GM21723 (cell line): ENCODE measurements around the gene PSME3.
"Not testable (repeated sequence)": the region's sequence is repeated elsewhere in the genome, so short reads cannot be mapped to it uniquely, and the experiment has no call there.

Experiments
- ATAC-seq: cut with Tn5 transposase; IDR thresholded peaks from one replicate; pipeline ENCODE4 v1.9.1; 2021; ENCODE audit warnings: mild to moderate bottlenecking, moderate library complexity; ENCODE audit not compliant: unreplicated experiment

The PSME3 gene

DNA sequence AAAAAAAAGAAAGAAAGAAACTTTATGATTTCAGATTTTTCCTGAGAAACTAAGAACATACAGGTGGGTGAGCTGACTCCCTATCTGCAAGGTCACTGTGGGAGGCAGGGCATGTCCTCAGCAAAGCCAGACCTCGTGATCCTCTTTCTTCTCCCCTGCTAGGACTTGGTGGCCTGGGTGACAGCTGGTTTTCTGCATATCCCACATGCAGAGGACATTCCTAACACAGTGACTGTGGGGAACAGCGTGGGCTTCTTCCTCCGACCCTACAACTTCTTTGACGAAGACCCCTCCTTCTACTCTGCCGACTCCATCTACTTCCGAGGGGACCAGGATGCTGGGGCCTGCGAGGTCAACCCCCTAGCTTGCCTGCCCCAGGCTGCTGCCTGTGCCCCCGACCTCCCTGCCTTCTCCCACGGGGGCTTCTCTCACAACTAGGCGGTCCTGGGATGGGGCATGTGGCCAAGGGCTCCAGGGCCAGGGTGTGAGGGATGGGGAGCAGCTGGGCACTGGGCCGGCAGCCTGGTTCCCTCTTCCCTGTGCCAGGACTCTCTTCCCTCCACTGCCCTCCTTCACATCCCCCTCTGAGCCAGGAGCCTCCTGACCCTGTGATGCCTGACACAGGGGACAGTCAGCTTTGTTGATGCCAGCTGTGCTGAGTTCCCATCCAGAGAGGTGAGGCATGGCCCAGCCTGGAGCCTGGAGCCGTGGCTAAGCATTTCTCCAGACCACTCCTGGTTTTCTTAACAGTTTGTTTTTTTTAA is 40.9 kb downstream of the PSME3 start:
- ATAC-seq, result not testable (repeated sequence)

DNA sequence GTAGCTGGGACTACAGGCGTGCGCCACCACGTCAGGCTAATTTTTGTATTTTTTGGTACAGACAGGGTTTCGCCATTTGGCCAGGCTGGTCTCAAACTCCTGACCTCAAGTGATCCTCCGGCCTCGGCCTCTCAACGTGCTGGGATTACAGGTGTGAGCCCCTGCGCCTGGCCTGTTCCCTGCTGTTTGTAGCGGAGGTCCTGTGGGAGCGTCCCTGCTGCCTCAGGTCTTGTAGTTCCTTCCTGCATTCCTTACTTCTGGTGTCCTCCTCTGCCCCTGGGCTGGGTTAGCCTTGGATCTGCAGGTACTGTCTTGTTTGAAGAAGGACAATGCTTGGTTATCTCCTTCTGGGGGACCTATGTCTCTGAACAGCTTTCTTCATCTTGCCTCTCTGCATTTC is 43.8 kb downstream of the PSME3 start:
- ATAC-seq, result no peak

DNA sequence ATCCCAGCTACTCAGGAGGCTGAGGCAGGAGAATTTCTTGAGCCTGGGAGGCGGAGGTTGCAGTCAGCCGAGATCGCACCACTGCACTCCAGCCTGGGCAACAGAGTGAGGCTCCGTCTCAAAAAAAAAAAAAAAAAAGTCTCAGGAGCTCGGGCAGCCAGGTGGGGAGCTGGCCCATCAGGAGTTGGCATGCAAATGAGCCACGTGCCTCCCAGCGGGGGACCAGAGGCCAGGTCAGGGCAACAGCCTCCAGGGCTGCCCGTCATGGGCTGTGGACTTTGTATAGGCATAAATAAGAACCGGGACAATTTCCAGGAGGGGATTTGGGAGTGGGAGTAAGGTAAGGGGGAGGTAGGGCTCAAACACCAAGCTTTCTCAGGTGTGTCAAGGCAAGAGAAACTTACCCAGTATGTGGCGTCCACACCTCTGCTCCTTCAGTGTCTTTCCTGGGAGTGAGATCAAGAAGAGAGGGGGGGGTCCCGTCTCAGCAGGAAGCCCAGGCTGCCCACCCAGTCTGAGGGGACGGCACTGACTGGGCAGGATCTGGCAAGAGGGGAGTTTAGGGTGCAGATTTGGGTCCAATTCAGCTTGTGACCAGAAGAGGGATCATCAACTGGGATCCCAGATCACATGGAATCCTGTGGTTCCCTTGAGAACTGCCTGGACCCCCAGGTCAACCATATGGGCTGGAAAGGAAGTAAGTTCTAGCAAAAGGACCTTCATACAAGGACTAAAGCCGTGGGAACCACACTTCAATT is 45.1 kb downstream of the PSME3 start:
- ATAC-seq, result no peak

DNA sequence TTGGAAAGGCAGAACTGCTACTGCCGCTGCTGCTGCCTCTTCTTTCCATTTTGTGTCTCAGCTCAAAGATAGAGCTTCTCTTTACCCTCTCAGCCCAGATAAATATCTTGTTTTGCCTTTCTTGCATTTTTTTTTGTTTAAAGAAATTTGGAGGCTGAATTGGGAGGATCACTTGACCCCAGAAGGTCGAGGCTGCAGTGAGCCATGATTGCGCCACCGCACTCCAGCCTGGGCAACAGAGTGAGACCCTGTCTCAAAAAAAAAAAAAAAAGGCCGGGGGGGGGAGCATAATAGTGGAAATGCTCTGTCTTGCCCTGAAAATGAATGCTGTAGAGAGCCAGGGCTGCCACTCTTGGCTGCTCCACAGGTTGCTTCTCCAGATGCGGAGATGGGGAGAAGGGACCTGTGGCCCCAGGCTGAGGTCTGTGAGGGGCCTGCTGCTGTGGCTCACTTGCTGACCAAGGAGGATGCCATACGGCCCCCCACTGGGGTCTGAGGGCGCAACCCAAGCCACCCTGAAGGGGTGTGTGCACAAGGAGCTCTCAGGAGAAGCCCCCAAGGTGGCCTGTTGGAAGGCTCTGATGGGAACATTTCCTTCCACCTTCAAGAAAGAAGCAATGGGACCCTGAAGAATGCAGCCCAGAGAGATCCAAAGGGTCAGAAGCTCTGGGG is 45.9 kb downstream of the PSME3 start:
- ATAC-seq, result no peak

DNA sequence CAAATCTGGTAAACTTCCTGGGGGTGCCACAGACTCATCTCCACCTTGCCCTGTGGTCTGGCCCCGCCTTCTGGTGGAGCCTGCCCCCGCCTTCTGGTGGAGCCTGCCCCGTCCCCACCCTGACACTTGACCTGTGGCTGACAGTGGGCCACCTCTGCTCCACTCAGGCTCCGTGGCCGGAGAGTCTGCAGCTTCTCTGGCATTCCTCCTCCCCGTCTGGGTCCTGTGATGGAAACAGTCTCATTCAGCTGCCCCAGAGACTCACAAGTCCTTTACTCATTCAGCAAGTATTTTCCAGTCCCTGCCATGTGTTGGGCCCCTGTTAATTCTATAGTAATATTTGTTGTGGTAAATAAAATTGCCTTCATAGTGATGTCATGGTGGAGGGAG is 46.4 kb downstream of the PSME3 start:
- no peak for ATAC-seq

DNA sequence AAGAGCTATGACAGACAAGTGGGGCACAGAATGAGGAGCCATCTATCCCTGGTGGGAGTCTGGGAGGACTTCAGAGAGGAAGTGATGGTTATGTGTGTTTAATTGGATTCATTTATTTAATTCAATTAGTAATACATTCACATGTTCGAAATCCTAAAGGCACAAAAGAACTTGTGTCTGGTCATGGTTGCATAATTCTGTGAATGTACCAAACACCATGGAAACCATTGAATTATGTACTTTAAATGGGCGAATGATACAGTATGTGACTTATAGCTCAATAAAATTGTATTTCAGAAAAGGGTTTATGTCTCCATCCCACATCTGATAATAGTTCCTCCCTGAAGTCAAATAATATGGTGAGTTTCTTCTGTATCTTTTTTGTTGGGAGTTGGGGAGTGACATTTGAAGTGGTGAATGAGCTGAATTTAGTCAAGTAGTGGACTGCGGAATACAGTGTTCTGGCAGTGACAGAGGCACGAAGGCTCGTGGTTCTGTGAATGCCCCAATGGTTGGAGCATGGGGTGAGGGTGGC is 47.6 kb downstream of the PSME3 start:
- no peak for ATAC-seq

DNA sequence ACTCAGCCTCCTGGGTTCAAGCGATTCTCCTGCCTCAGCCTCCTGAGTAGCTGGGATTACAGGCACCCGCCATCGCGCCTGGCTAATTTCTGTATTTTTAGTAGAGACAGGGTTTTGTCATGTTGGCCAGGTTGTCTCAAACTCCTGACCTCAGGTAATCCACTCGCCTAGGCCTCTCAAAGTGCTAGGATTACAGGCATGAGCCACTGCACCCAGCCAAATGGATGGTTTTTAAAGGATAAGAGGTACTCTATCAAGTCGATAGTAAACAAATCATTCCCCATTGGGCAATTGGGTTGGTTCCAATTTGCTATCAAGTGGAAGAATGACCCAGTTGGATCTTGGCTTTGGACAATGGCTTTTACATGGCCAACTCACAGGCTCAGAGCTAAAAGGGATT is 48.5 kb downstream of the PSME3 start:
- ATAC-seq, result not testable (repeated sequence)

DNA sequence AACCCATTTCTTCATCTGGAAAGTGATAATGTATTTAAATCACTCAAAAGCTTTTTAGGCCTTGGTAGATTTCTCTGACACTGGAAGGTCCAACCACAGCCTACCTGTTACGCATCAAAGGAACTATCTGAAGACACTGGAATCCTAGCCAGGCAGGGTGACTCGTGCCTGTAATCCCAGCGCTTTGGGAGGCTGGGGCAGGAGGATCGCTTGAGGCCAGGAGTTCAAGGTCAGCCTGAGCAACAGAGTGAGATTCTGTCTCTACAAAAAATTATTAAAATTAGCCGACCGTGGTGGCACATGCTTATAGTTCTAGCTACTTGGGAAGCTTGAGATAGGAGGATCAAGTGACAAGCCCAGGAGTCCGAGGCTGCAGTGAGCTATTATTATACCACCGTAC is 49.0 kb downstream of the PSME3 start:
- ATAC-seq, result no peak

DNA sequence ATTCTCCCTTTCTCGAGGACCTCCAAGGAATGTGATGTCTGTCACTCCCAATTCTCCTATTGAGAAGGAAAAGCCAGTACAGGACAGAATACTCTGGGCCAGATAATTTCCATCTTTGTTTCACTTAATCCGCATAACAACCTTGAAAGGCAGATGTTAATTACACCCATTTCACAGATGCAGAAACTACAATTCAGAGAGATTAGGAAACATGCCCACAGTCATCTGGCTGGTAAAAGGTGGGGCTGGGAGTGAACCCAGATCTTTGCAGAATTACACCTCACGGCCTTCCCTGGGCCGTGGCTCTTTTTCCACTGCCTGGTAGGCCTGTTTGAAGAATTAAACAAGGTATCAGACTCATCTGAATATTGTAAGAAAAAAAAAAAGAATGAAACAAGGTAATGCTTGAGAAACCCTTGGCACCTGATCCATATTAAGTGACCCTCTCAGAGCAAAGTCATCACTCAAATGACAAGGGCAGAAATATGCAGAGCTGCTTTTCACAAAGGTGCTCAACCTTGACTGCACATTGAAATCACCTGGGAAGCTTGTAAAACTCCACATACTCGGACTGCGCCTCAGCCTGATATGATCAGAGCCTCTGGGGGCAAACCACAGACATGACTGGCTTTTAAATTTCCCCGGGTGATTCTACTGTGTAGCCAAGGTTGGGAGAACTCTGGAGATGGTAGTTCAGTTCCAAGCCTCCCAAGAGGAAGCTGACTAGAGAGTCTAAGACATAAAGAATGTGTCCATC is 50.8 kb downstream of the PSME3 start:
- ATAC-seq, result no peak

DNA sequence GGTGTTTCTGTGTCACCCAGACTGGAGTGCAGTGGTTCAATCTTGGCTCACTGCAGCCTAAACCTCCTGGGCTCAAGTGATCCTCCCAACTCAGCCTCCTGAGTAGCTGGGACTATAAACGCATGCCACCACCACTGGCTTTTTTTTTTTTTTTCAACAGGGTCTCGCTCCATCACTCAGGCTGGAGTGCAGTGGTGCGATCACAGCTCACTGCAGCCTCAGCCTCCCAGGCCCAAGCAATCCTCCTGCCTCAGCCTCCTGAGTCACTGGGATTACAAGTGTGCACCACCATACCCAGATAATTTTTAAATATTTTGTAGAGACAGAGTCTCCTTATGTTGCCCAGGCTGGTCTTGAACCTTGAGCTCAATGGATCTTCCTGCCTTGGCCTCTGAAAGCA is 52.6 kb downstream of the PSME3 start:
- ATAC-seq, result not testable (repeated sequence)

DNA sequence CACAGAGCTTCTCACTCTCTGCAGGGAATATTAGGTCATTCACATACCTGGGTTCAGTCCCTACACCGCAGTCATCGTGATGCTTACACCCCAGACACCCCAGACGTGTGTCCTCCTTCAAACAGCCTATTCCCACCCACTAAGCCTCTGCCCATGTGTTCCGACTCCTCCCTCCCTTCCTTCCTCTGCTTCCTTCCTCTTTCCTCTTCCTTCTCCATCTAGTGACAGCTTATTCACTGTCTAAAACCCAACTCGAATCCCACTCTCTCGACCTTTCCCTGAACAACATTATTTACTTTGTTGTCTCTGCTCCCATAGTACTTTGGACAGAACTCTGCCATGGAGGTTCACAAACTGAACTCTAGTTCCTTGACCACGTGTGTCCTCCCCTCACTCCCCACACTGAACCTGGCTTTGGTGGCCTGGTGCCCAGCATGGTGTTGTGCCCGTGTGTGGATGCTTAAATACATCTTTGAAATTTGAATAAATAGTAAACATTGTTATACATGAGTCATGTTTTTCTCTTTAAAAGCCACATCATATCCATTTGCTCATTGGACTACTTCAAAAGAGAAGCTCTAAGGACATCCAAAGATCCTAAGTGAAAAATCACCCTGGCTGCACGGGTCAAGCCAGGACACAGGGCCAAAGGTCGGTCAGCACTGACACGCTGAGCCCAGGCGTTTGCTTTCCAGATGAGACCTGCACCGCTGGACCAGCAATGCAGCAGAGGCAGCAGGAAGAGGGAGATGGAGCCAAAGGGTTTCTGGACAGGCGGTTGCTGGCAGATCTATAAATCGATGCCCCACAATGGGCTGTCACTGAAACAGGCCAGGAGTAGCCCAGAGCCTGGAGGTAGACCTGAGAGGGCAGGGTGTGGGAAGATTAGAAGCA is 53.3 kb downstream of the PSME3 start:
- ATAC-seq, result no peak

DNA sequence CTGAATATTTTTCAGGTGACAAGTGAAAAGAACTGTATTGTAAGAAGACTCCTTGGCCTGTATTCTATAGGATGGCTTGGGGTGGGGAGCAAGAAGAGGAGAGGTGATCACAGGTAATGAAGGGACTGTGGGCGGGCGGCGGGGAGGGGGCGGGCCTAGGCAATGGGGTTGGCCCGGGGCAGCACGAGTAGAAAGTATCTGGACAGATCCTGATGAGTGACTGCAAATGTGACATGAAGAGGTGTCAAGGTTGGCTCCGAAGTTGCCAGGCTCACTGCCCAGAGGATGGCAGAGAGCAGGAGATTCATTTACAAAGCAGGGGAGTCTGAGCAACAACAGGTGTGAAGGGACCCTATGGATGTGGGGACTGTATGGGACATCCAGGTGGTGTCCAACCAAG is 56.6 kb downstream of the PSME3 start:
- no peak for ATAC-seq

DNA sequence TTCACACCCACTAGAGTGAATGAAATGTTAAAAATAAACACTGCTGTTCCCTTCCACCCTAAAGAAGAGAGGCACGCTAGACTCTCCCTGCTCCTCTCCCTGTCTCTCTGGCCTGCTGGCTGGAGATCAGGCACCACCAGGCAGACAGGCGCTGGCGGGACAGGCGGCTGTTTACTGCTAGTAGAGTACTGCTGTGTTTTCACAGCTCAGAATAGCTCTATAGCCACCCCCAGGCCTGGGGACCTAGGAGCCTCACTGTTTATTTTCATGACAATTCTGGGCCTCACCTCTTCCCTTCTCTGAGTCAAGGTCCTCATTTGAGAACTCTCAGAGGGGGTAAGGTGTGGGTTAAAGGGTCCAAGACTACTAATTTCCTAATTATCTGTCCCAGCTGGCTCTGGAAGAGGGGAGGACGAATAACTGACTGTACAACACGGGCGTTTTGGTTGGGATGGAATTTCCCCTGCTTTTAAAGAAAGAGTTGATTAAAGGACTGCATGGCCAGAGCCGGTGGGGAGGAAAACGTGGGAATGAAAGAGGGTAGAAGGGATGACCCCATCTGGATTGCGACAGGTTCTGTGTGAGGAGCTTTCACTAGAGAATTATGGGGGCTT is 58.4 kb downstream of the PSME3 start:
- ATAC-seq, result no peak

DNA sequence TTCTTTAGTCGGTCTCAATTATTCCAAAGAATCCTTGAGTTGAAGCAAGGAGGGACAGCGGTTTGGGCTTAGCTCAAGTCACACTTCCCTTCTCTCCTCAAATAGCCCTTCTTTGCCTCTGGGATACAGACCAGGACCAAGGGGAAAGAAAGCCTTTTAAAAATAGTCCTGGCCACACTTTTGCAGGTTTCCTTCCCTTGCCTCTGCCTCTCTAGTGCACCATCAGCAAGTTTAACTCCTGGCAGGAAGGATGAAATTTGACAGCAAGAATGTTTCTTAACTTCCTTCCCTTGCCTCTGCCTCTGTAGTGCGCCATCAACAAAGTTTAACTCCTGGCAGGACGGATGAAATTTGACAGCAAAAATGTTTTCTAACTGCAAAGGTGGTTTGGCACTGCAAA is 60.2 kb downstream of the PSME3 start:
- ATAC-seq, result no peak
